PC-3 (cell line): ENCODE measurements around the gene HLA-DQA2. TPM values are rescaled to one million over a fixed set of nuclear protein-coding genes. Genes with fewer than 3 reads are reported as not detected.

Experiments
- ATAC-seq: fragments of 200-7000 bp; cut with Tn5 transposase; 2 replicates; pipeline ENCODE4 v1.9.1; 2020; ENCODE audit warnings: mild to moderate bottlenecking, moderate library complexity
- BruUV-seq: library from RNA; stranded (reverse); fragments of 400-500 nt; replicated peaks from 2 replicates; lab custom pipeline; 2021; lab: Mats Ljungman, UMichigan
- CTCF ChIA-PET: fragments of 300-600 bp; sonication (Branson Sonifier 250); formaldehyde crosslinking; loops from one replicate; lab custom pipeline; 2022; ENCODE audit warnings: antibody characterized with exemption; lab: Charles Lee
- POLR2A ChIA-PET: fragments of 300-600 bp; sonication (Branson Sonifier 250); formaldehyde crosslinking; loops from one replicate; lab custom pipeline; 2022; ENCODE audit warnings: antibody characterized with exemption; ENCODE audit not compliant: unreplicated experiment; lab: Charles Lee
- DNase-seq: peaks from one replicate; pipeline ENCODE4 v3.0.0-alpha.2; 2015
- H2AFZ ChIP-seq: fragments of 300-600 bp; sonication (generic); 2 replicates; pipeline ENCODE4 v1.6.0; 2016; ENCODE audit warnings: antibody characterized with exemption, low read length
- H3F3A ChIP-seq: fragments of 300-600 bp; sonication (generic); one replicate; pipeline ENCODE4 v1.6.0; 2017; ENCODE audit warnings: antibody characterized with exemption, low read length, control low read depth, mild to moderate bottlenecking; ENCODE audit not compliant: unreplicated experiment
- H3K27ac ChIP-seq: fragments of 300-600 bp; sonication (generic); 2 replicates; pipeline ENCODE4 v1.5.1; 2016; ENCODE audit warnings: mild to moderate bottlenecking, low read length
- H3K27me3 ChIP-seq: fragments of 300-600 bp; sonication (generic); 2 replicates; pipeline ENCODE4 v1.6.1; 2016; ENCODE audit warnings: low read length, mixed read lengths
- H3K36me3 ChIP-seq: fragments of 300-600 bp; sonication (generic); 2 replicates; pipeline ENCODE4 v1.6.1; 2016; ENCODE audit warnings: low read depth, mixed run types, low read length, mixed read lengths
- H3K4me1 ChIP-seq: fragments of 300-600 bp; sonication (generic); 2 replicates; pipeline ENCODE4 v1.5.1; 2016; ENCODE audit warnings: low read length; ENCODE audit not compliant: insufficient read depth
- H3K4me2 ChIP-seq: fragments of 300-600 bp; sonication (generic); 2 replicates; pipeline ENCODE4 v1.6.0; 2016; ENCODE audit warnings: low read length
- H3K4me3 ChIP-seq: fragments of 300-600 bp; sonication (generic); 2 replicates; pipeline ENCODE4 v1.5.1; 2016; ENCODE audit warnings: mild to moderate bottlenecking, low read length, mixed read lengths
- H3K79me2 ChIP-seq: fragments of 300-600 bp; sonication (generic); 2 replicates; pipeline ENCODE4 v1.6.1; 2017; ENCODE audit warnings: low read length, mixed read lengths
- H3K9ac ChIP-seq: fragments of 300-600 bp; sonication (generic); 2 replicates; pipeline ENCODE4 v1.6.0; 2016; ENCODE audit warnings: mild to moderate bottlenecking, low read length
- H3K9me2 ChIP-seq: fragments of 300-600 bp; sonication (generic); replicated peaks from 2 replicates; pipeline ENCODE4 v1.6.1; 2016; ENCODE audit warnings: mixed run types, low read length, mixed read lengths
- H3K9me3 ChIP-seq: fragments of 300-600 bp; sonication (generic); 2 replicates; pipeline ENCODE4 v1.6.1; 2016; ENCODE audit warnings: low read length, mixed read lengths
- H4K20me1 ChIP-seq: fragments of 300-600 bp; sonication (generic); 2 replicates; pipeline ENCODE4 v1.6.1; 2016; ENCODE audit warnings: low read length, mixed read lengths
- EZH2 ChIP-seq: fragments of 300-600 bp; sonication (generic); IDR thresholded peaks from one replicate; pipeline ENCODE4 v1.6.1; 2017; ENCODE audit warnings: antibody characterized with exemption, mild to moderate bottlenecking, low read length; ENCODE audit not compliant: unreplicated experiment
- EZH2phosphoT487 ChIP-seq: fragments of 300-600 bp; sonication (generic); IDR thresholded peaks from 2 replicates; pipeline ENCODE4 v1.6.1; 2018; ENCODE audit warnings: mild to moderate bottlenecking, antibody characterized with exemption, low read length, borderline replicate concordance
- intact Hi-C: fragments of 100-400 bp; cut with micrococcal nuclease; formaldehyde crosslinking; loops from 2 replicates; pipeline ENCODE4 v1.9.0; 2023
- total RNA-seq: library from RNA; depleted of rRNA; stranded (reverse); fragments of >200 nt; gene quantifications from 2 replicates; pipeline ENCODE4 v1.2.3, GENCODE V29; 2014
- TF ChIP-seq, protein P1 (sequence below): fragments of 300-600 bp; sonication (generic); conservative IDR thresholded peaks from 2 replicates; pipeline ENCODE4 v1.5.1; 2017; ENCODE audit warnings: antibody characterized with exemption, low read depth, mild to moderate bottlenecking, low read length

The HLA-DQA2 gene
- total RNA-seq, 1 experiment from 2014 or later: not detected

DNA sequence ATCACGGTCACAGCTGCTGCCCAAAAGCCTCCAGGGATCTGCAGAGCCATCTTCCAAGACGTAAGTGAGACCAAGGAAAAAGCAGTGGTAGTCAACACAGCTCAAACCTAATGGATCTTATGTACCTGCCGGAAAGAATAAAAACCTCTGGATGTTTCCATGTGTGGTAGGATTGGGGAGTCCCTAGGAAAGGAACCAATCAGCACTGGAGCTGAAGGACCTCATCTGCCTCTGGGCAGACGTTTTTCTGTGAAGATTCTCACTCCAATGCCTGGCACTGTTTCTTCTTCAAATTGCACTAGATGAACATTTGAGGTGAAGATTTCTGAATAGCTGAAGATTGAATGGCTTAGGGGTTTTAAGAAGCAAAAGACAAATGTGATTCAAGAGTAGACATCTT is 22.2 kb downstream of the HLA-DQA2 start, which contains the start of gene HLA-DQB2:
HLA-DQB2 (minus strand) TSS at position 112 of the 400 bp plus-strand sequence; CDS start at position 50, 62 bp downstream.
- DNase-seq (no peak), ATAC-seq (no peak)
- H3K4me3 ChIP-seq: no peak within 1 kb of the TSS
- H4K20me1 ChIP-seq: no peaks in the 10 kb centered on the region
- H3K9me3 ChIP-seq: no peaks in the 10 kb centered on the region
- POLR2A ChIA-PET: no interaction called here
- no peaks in the 10 kb centered on the region for H3F3A ChIP-seq
- no peaks in the 10 kb centered on the region for H3K79me2 ChIP-seq
- H3K36me3 ChIP-seq: no peaks in the 10 kb centered on the region
- TF ChIP-seq EZH2phosphoT487 (no peak), EZH2 (no peak)
- TF ChIP-seq, protein P1, sequence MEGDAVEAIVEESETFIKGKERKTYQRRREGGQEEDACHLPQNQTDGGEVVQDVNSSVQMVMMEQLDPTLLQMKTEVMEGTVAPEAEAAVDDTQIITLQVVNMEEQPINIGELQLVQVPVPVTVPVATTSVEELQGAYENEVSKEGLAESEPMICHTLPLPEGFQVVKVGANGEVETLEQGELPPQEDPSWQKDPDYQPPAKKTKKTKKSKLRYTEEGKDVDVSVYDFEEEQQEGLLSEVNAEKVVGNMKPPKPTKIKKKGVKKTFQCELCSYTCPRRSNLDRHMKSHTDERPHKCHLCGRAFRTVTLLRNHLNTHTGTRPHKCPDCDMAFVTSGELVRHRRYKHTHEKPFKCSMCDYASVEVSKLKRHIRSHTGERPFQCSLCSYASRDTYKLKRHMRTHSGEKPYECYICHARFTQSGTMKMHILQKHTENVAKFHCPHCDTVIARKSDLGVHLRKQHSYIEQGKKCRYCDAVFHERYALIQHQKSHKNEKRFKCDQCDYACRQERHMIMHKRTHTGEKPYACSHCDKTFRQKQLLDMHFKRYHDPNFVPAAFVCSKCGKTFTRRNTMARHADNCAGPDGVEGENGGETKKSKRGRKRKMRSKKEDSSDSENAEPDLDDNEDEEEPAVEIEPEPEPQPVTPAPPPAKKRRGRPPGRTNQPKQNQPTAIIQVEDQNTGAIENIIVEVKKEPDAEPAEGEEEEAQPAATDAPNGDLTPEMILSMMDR: no peak
- no TSS peak for BruUV-seq
- CTCF ChIA-PET: no interaction called here
- no peak within 1 kb of the TSS for H2AFZ ChIP-seq
- no peak within 1 kb of the TSS for H3K4me2 ChIP-seq
- H3K27me3 ChIP-seq: peaks cover 70% of the 10 kb centered on the region
- no peak within 1 kb of the TSS for H3K9ac ChIP-seq
- intact Hi-C loops: loop anchor here (10.0 kb wide), 1 partner anchor 99 kb away; the partner anchor contains the start of gene HLA-DQB1
- no peaks in the 10 kb centered on the region for H3K4me1 ChIP-seq
- no peaks in the 10 kb centered on the region for H3K9me2 ChIP-seq
- no peak within 1 kb of the TSS for H3K27ac ChIP-seq

DNA sequence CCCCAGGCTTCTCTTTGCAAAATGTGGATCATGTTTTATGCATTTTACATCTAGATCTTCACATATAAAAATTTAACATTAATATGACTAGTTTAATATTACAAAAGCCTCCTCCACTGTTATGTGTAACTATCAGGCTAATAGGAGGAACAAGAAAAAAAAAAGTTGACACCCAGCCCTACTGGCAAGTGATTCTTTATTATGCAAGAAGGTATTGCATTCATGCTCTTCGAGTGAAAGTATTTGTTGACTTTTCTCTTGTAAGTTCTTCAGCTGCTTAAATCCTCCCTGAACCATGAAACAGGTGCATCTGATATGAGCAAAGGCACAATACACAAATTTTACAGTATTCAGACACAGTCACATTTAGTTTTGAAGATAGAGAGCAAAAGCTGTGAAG is 22.9 kb downstream of the HLA-DQA2 start:
- Histone ChIP-seq H3K4me2 (no peak overlapping the region), H4K20me1 (no peaks in the 10 kb centered on the region), H3K9me2 (no peaks in the 10 kb centered on the region), H3K36me3 (no peaks in the 10 kb centered on the region), H2AFZ (no peak overlapping the region), H3K4me3 (no peak overlapping the region), H3K9me3 (no peaks in the 10 kb centered on the region), H3K27ac (no peak overlapping the region), H3K9ac (no peak overlapping the region), H3F3A (no peaks in the 10 kb centered on the region), H3K4me1 (no peaks in the 10 kb centered on the region), H3K27me3 (peaks cover 70% of the 10 kb centered on the region), H3K79me2 (no peaks in the 10 kb centered on the region)
- no TSS peak for BruUV-seq
- ChIA-PET POLR2A (no interaction called here), CTCF (no interaction called here)
- ATAC-seq: no peak
- intact Hi-C loops: loop anchor here (10.0 kb wide), 1 partner anchor 99 kb away; the partner anchor contains the start of gene HLA-DQB1
- TF ChIP-seq EZH2phosphoT487 (no peak), EZH2 (no peak)
- TF ChIP-seq, protein P1: no peak
- no peak for DNase-seq

DNA sequence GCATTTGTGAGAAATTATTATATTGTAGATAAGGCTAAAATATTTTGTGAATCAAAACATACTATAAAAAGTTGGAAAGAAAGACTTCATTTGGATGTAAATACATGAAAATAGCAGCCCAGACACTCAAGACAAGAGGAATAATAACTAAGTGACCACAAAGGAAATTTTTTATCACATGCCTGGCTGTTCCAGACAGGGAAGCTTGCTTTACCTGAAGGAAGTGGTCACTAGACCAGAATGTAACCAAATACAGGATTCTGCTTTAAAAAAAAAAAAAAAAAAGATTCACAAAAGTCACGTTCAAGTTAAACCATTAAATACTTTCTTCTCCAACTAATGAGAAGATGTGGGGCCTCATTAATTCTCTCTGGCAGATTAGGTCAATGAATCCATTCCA is 31.5 kb downstream of the HLA-DQA2 start:
- CTCF ChIA-PET: no interaction called here
- intact Hi-C loops: no loop called here

More for the DNA sequence above, 31.5 kb downstream of the HLA-DQA2 start:
- no TSS peak for BruUV-seq
- Histone ChIP-seq H3K4me3 (no peak overlapping the region), H3K9ac (no peak overlapping the region), H3K27ac (no peak overlapping the region), H2AFZ (no peak overlapping the region), H3K27me3 (peaks cover 76% of the 10 kb centered on the region), H3K4me2 (no peak overlapping the region), H3K36me3 (no peaks in the 10 kb centered on the region), H3K9me3 (no peaks in the 10 kb centered on the region), H3K79me2 (no peaks in the 10 kb centered on the region), H3K4me1 (no peaks in the 10 kb centered on the region), H3K9me2 (no peaks in the 10 kb centered on the region), H4K20me1 (no peaks in the 10 kb centered on the region), H3F3A (no peaks in the 10 kb centered on the region)
- TF ChIP-seq, protein P1: no peak
- TF ChIP-seq EZH2 (no peak), EZH2phosphoT487 (no peak)
- no peak for DNase-seq
- POLR2A ChIA-PET: no interaction called here
- ATAC-seq: no peak
